ENCODE data around the gene IL22RA2. TPM values are rescaled to one million over a fixed set of nuclear protein-coding genes. Genes with fewer than 3 reads are reported as not detected.

The IL22RA2 gene
- total RNA-seq, 1 experiment from 2014 or later = not detected

GRCh38 chr6:137161949-137162348 is 11.5 kb downstream of the IL22RA2 start (continued):
- TF ChIP-seq AFF4 (CRISPR knock-in tag; IDR thresholded peaks at IDR 0.05; ENCODE audit: borderline replicate concordance) (no peak), RELA (CRISPR knock-in tag; IDR thresholded peaks at IDR 0.05; ENCODE audit: borderline replicate concordance) (no peak)

GRCh38 chr6:137160763-137161162 is 12.7 kb downstream of the IL22RA2 start:
- POLR2A ChIA-PET = no interaction called here
- Mint-ChIP-seq H3K9me3 (peaks cover 92% of the 10 kb centered on the region), H3K4me3 (no peak overlapping the region), H3K4me1 (no peaks in the 10 kb centered on the region), H3K27ac (no peak overlapping the region), H3K27me3 (ENCODE audit: low read depth) (peaks cover 15% of the 10 kb centered on the region), H3K36me3 (peaks cover 59% of the 10 kb centered on the region)
- ATAC-seq (no peak), DNase-seq (ENCODE audit: low spot score) (no peak)
- CTCF ChIA-PET = no interaction called here
- TF ChIP-seq PRRX2 (CRISPR knock-in tag; IDR thresholded peaks at IDR 0.05) (no peak), ZNF512 (CRISPR knock-in tag; IDR thresholded peaks at IDR 0.05; ENCODE audit: borderline replicate concordance) (no peak), NR1H2 (CRISPR knock-in tag; IDR thresholded peaks at IDR 0.05) (no peak), STAT6 (CRISPR knock-in tag; conservative IDR thresholded peaks at IDR 0.05; ENCODE audit: low read depth) (no peak), CREB1 (CRISPR knock-in tag; IDR thresholded peaks at IDR 0.05) (no peak), ETV6 (CRISPR knock-in tag; IDR thresholded peaks at IDR 0.05) (no peak), IRF2 (CRISPR knock-in tag; IDR thresholded peaks at IDR 0.05; ENCODE audit: borderline replicate concordance, low read depth) (no peak), CBFB (CRISPR knock-in tag; IDR thresholded peaks at IDR 0.05; ENCODE audit: low read depth) (no peak), HMGA2 (CRISPR knock-in tag; IDR thresholded peaks at IDR 0.05) (no peak), ZNF423 (CRISPR knock-in tag; IDR thresholded peaks at IDR 0.05) (no peak), GRHL2 (CRISPR knock-in tag; IDR thresholded peaks at IDR 0.05; ENCODE audit: insufficient replicate concordance, severe bottlenecking) (no peak), ATF3 (CRISPR knock-in tag; conservative IDR thresholded peaks at IDR 0.05) (no peak), EMX1 (CRISPR knock-in tag; IDR thresholded peaks at IDR 0.05) (no peak), JAZF1 (CRISPR knock-in tag; IDR thresholded peaks at IDR 0.05) (no peak), USF2 (CRISPR knock-in tag; IDR thresholded peaks at IDR 0.05) (no peak), MXD4 (CRISPR knock-in tag; IDR thresholded peaks at IDR 0.05; ENCODE audit: borderline replicate concordance) (no peak), ERG (CRISPR knock-in tag; IDR thresholded peaks at IDR 0.05) (no peak)

Data from WTC11 (cell line).